Fibroblast of lung (primary cell): ENCODE measurements around the gene SIPA1. TPM values are rescaled to one million over a fixed set of nuclear protein-coding genes. Genes with fewer than 3 reads are reported as not detected.
A peak's percentile ranks its signal among the peaks of the same experiment; 100 is the strongest.

Experiments used
- DNase-seq, 2 donors: peaks; one replicate each; pipeline versions ENCODE4 v3.0.0 to v3.0.0-alpha.2; 2010; ENCODE audit warnings: low read depth in 2 of 2
- H2AFZ ChIP-seq: 2 replicates; pipeline ENCODE4 v1.5.1; 2012; ENCODE audit warnings: low read length, control low read depth, inconsistent platforms
- H3K27ac ChIP-seq: 2 replicates; pipeline ENCODE4 v1.5.1; 2011; ENCODE audit warnings: low read length, control low read depth; ENCODE audit not compliant: insufficient read depth
- H3K27me3 ChIP-seq: 2 replicates; pipeline ENCODE4 v1.5.1; 2011; ENCODE audit warnings: mild to moderate bottlenecking, low read length; ENCODE audit not compliant: control insufficient read depth, insufficient read depth
- H3K36me3 ChIP-seq: 2 replicates; pipeline ENCODE4 v1.5.1; 2011; ENCODE audit warnings: low read length; ENCODE audit not compliant: control insufficient read depth, insufficient read depth
- H3K4me1 ChIP-seq: 2 replicates; pipeline ENCODE4 v1.5.1; 2011; ENCODE audit warnings: low read length; ENCODE audit not compliant: control insufficient read depth, insufficient read depth; ENCODE audit errors: extremely low read depth
- H3K4me2 ChIP-seq: 2 replicates; pipeline ENCODE4 v1.5.1; 2011; ENCODE audit warnings: low read length, control low read depth; ENCODE audit not compliant: insufficient read depth; ENCODE audit errors: extremely low read depth
- H3K4me3 ChIP-seq, 4 experiments: fragments of 200-600 bp in 1 of 4; sonication (generic) in 1 of 4; replicated peaks in 1 of 4; 2 replicates each; pipeline ENCODE4 v1.5.1; 2011 to 2016; ENCODE audit warnings: low read length in 4 of 4, low read depth in 3 of 4, mild to moderate bottlenecking in 3 of 4, control low read depth in 2 of 4, inconsistent platforms in 1 of 4, mixed read lengths in 1 of 4; ENCODE audit not compliant: insufficient read depth in 1 of 4; ENCODE audit errors: control extremely low read depth in 1 of 4
- H3K79me2 ChIP-seq: 2 replicates; pipeline ENCODE4 v1.5.1; 2012; ENCODE audit warnings: mild to moderate bottlenecking, low read length, inconsistent platforms; ENCODE audit not compliant: control insufficient read depth, insufficient read depth
- H3K9ac ChIP-seq: 2 replicates; pipeline ENCODE4 v1.5.1; 2011; ENCODE audit warnings: mild to moderate bottlenecking, low read length, control low read depth; ENCODE audit not compliant: insufficient read depth
- H3K9me3 ChIP-seq: 2 replicates; pipeline ENCODE4 v1.5.1; 2012; ENCODE audit warnings: low read depth, low read length; ENCODE audit not compliant: control insufficient read depth, insufficient read depth
- H4K20me1 ChIP-seq: 2 replicates; pipeline ENCODE4 v1.5.1; 2011; ENCODE audit warnings: low read length; ENCODE audit not compliant: control insufficient read depth, insufficient read depth; ENCODE audit errors: extremely low read depth
- CTCF ChIP-seq, 2 donors: IDR thresholded peaks in 1 of 2; conservative IDR thresholded peaks in 1 of 2; 1 replicate in 1 of 2; 2 replicates in 1 of 2; pipeline ENCODE4 v1.5.1; 2011 to 2012; ENCODE audit warnings: low read length in 2 of 2, control low read depth in 1 of 2, inconsistent platforms in 1 of 2, low read depth in 1 of 2, mild to moderate bottlenecking in 1 of 2
- EZH2 ChIP-seq: IDR thresholded peaks from 2 replicates; pipeline ENCODE4 v1.5.1; 2012; ENCODE audit warnings: low read length, control low read depth, mild to moderate bottlenecking; ENCODE audit errors: missing control alignments
- polyA plus RNA-seq, 2 donors: library from polyadenylated mRNA; depleted of rRNA in 1 of 2; stranded (reverse) in 1 of 2; unstranded in 1 of 2; fragments of >200 nt; gene quantifications; 2 replicates each; pipeline ENCODE4 v1.2.1, GENCODE V29; 2011 to 2012; ENCODE audit warnings: missing spikeins in 1 of 2
- total RNA-seq: library from RNA; depleted of rRNA; stranded (reverse); fragments of >200 nt; gene quantifications from 2 replicates; pipeline ENCODE4 v1.2.1, GENCODE V29; 2014

SIPA1 gene
- total and polyA plus RNA-seq, 2 donors (not counting 1 experiment from before 2014, with no cell fraction given) = 7.8 to 32.5 TPM

GRCh38 chr11:65642014-65642671 lies 4.2 kb downstream of the SIPA1 start:
- Histone ChIP-seq H3K36me3 (peaks cover 32% of the 10 kb centered on the region), H2AFZ (no peak overlapping the region), H3K4me3 (no peak overlapping the region), H4K20me1 (no peaks in the 10 kb centered on the region), H3K9me3 (no peaks in the 10 kb centered on the region), H3K27ac (no peak overlapping the region), H3K4me2 (no peak overlapping the region), H3K79me2 (peaks cover 4% of the 10 kb centered on the region), H3K4me1 (peaks cover 20% of the 10 kb centered on the region), H3K27me3 (no peaks in the 10 kb centered on the region), H3K9ac (no peak overlapping the region)
- no peak for DNase-seq
- TF ChIP-seq EZH2 = no peak
- TF ChIP-seq CTCF (conservative IDR thresholded peaks at IDR 0.05 in 1 of 2, IDR thresholded peaks at IDR 0.05 in 1 of 2; ENCODE audit: low read depth in 1 of 2, low read length in 2 of 2) = no peak

GRCh38 chr11:65643971-65644370 lies 6.1 kb downstream of the SIPA1 start:
- TF ChIP-seq EZH2 (no peak), CTCF (conservative IDR thresholded peaks at IDR 0.05 in 1 of 2, IDR thresholded peaks at IDR 0.05 in 1 of 2; ENCODE audit: low read depth in 1 of 2, low read length in 2 of 2) (no peak)
- Histone ChIP-seq H3K9ac (no peak overlapping the region), H4K20me1 (no peaks in the 10 kb centered on the region), H3K9me3 (no peaks in the 10 kb centered on the region), H3K36me3 (peaks cover 36% of the 10 kb centered on the region), H3K27me3 (no peaks in the 10 kb centered on the region), H3K4me1 (peaks cover 11% of the 10 kb centered on the region), H3K4me2 (no peak overlapping the region), H3K27ac (no peak overlapping the region), H2AFZ (no peak overlapping the region), H3K4me3 (no peak overlapping the region), H3K79me2 (peaks cover 4% of the 10 kb centered on the region)
- DNase-seq = peak in 1 of 2 donors; percentile 6

GRCh38 chr11:65644837-65645236 lies 6.9 kb downstream of the SIPA1 start:
- Histone ChIP-seq H3K9me3 (no peaks in the 10 kb centered on the region), H3K79me2 (peaks cover 1% of the 10 kb centered on the region), H3K4me2 (no peak overlapping the region), H3K36me3 (peaks cover 36% of the 10 kb centered on the region), H3K4me3 (no peak overlapping the region), H2AFZ (no peak overlapping the region), H3K27me3 (no peaks in the 10 kb centered on the region), H3K9ac (no peak overlapping the region), H4K20me1 (no peaks in the 10 kb centered on the region), H3K4me1 (peaks cover 9% of the 10 kb centered on the region), H3K27ac (no peak overlapping the region)
- TF ChIP-seq CTCF (conservative IDR thresholded peaks at IDR 0.05 in 1 of 2, IDR thresholded peaks at IDR 0.05 in 1 of 2; ENCODE audit: low read depth in 1 of 2, low read length in 2 of 2) = no peak
- DNase-seq = no peak
